HK-2 (cell line): ENCODE data around the gene TTPAL.
"Not testable (repeated sequence)": the region's sequence is repeated elsewhere in the genome, so short reads cannot be mapped to it uniquely, and the experiment has no call there.

ENCODE experiments used
- DNase-seq: peaks from one replicate; pipeline ENCODE4 v3.0.0-alpha.2; 2018; ENCODE audit not compliant: unreplicated experiment

TTPAL gene

GRCh38 chr20:44468044-44468782 is 7.5 kb upstream of the TTPAL start:
- DNase-seq: no peak

- no peak for DNase-seq
Observed at GRCh38 chr20:44470327-44470726, 5.3 kb upstream of the TTPAL start.

GRCh38 chr20:44471481-44471882 is 4.2 kb upstream of the TTPAL start:
- no peak for DNase-seq

- not testable (repeated sequence) for DNase-seq
Observed at GRCh38 chr20:44472283-44472682, 3.4 kb upstream of the TTPAL start.

GRCh38 chr20:44475372-44475693 is 341 bp upstream of the TTPAL start:
- no peak for DNase-seq

- no peak for DNase-seq
Observed at GRCh38 chr20:44477151-44477550, 1.5 kb downstream of the TTPAL start.

- DNase-seq: no peak
Observed at GRCh38 chr20:44478206-44478605, 2.5 kb downstream of the TTPAL start.

- DNase-seq: no peak
Observed at GRCh38 chr20:44479643-44480042, 4.0 kb downstream of the TTPAL start.

- DNase-seq: no peak
Observed at GRCh38 chr20:44480097-44480496, 4.4 kb downstream of the TTPAL start.

- DNase-seq: no peak
Observed at GRCh38 chr20:44481719-44482416, 6.2 kb downstream of the TTPAL start.

- no peak for DNase-seq
Observed at GRCh38 chr20:44483112-44483511, 7.4 kb downstream of the TTPAL start.

GRCh38 chr20:44485078-44485829 is 9.6 kb downstream of the TTPAL start:
- no peak for DNase-seq

- no peak for DNase-seq
Observed at GRCh38 chr20:44485830-44486198, 10.1 kb downstream of the TTPAL start.

GRCh38 chr20:44488551-44488950 is 12.9 kb downstream of the TTPAL start:
- DNase-seq: no peak

- no peak for DNase-seq
Observed at GRCh38 chr20:44489223-44489622, 13.5 kb downstream of the TTPAL start.

GRCh38 chr20:44489931-44490330 is 14.3 kb downstream of the TTPAL start:
- DNase-seq: no peak

- no peak for DNase-seq
Observed at GRCh38 chr20:44491635-44492395, 16.1 kb downstream of the TTPAL start.

GRCh38 chr20:44494266-44494665 is 18.6 kb downstream of the TTPAL start:
- DNase-seq: no peak

- no peak for DNase-seq
Observed at GRCh38 chr20:44494681-44495080, 19.0 kb downstream of the TTPAL start.

- peak; percentile 34 for DNase-seq
Observed at GRCh38 chr20:44495257-44495656, 19.6 kb downstream of the TTPAL start.

GRCh38 chr20:44495802-44496481 is 20.3 kb downstream of the TTPAL start:
- peak; percentile 42 for DNase-seq

GRCh38 chr20:44496976-44497375 is 21.3 kb downstream of the TTPAL start:
- DNase-seq: peak; percentile 78
